Lower leg skin (tissue), 3 donors: ENCODE results near the gene SPDYC.

Source experiments
- POLR2A ChIP-seq, 2 donors: fragments of 450-650 bp; IDR thresholded peaks; one replicate each; pipeline ENCODE4 v1.6.1; 2016 to 2017; ENCODE audit warnings: antibody characterized with exemption in 2 of 2, mild to moderate bottlenecking in 1 of 2, moderate library complexity in 1 of 2
- TF ChIP-seq, protein P1 (sequence below), 3 donors: fragments of 450-650 bp; IDR thresholded peaks; one replicate each; pipeline ENCODE4 v1.5.1; 2016; ENCODE audit warnings: antibody characterized with exemption in 3 of 3, mild to moderate bottlenecking in 3 of 3, moderate library complexity in 2 of 3

DNA sequence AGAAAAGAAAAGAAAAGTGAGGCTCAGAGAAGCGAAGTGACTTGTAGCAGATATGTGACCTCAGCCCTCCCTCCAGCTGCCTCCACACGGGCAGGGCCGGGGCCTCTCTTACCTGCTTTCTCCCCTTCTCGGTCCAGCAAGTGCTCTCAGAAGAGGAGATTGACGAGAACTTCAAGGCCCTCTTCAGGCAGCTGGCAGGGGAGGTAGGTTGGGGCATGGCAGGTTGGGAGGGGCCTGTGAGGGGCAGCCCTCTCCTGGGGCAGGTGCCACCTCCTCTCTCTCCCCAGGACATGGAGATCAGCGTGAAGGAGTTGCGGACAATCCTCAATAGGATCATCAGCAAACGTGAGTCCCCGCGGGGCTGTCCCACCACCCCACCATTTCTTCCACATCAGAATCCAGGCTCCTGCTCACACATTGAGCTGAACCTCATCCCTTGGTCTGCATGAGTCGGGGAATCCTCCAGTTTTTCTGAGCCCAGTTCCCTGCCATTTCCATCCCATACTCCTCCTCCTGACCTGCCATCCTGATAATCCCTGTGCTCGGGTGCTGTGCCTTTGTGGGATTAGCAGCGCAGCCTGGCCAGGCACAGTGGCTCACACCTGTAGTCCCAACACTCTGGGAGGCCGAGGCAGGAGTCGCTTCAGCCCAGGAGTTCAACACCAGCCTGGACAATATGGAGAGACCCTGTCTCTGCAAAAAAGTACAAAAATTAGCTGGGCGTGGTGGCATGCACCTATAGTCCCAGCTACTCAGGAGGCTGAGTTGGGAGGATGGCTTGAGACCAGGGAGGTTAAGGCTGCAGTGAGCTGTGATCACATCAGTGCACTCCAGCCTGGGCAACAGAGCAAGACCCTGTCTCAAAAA is 38.1 kb downstream of the SPDYC start:
- TF ChIP-seq, protein P1, sequence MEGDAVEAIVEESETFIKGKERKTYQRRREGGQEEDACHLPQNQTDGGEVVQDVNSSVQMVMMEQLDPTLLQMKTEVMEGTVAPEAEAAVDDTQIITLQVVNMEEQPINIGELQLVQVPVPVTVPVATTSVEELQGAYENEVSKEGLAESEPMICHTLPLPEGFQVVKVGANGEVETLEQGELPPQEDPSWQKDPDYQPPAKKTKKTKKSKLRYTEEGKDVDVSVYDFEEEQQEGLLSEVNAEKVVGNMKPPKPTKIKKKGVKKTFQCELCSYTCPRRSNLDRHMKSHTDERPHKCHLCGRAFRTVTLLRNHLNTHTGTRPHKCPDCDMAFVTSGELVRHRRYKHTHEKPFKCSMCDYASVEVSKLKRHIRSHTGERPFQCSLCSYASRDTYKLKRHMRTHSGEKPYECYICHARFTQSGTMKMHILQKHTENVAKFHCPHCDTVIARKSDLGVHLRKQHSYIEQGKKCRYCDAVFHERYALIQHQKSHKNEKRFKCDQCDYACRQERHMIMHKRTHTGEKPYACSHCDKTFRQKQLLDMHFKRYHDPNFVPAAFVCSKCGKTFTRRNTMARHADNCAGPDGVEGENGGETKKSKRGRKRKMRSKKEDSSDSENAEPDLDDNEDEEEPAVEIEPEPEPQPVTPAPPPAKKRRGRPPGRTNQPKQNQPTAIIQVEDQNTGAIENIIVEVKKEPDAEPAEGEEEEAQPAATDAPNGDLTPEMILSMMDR (IDR thresholded peaks at IDR 0.05), result no peak
- no peak for TF ChIP-seq POLR2A (IDR thresholded peaks at IDR 0.05)
